ENCODE data around the gene MCTP2.
A peak's percentile ranks its signal among the peaks of the same experiment; 100 is the strongest.

The MCTP2 gene

GRCh38 chr15:94230883-94231722, at the start of gene MCTP2:
MCTP2 (plus strand) TSS chr15:94231561; CDS start chr15:94298266, 66,705 bp downstream.
- peak; percentile 88 for DNase-seq (ENCODE audit: low spot score)

- DNase-seq (ENCODE audit: low spot score): no peak
Observed at GRCh38 chr15:94182883-94183282, 48.5 kb upstream of the MCTP2 start.

- DNase-seq (ENCODE audit: low spot score): no peak
Observed at GRCh38 chr15:94185547-94186236, 45.7 kb upstream of the MCTP2 start.

GRCh38 chr15:94186770-94187331, 44.5 kb upstream of the MCTP2 start:
- no peak for DNase-seq (ENCODE audit: low spot score)

GRCh38 chr15:94193906-94194305, 37.5 kb upstream of the MCTP2 start:
- DNase-seq (ENCODE audit: low spot score): no peak

GRCh38 chr15:94196531-94196930, 34.8 kb upstream of the MCTP2 start:
- DNase-seq (ENCODE audit: low spot score): no peak

GRCh38 chr15:94198633-94199032, 32.7 kb upstream of the MCTP2 start:
- no peak for DNase-seq (ENCODE audit: low spot score)

GRCh38 chr15:94199725-94200124, 31.6 kb upstream of the MCTP2 start:
- no peak for DNase-seq (ENCODE audit: low spot score)

GRCh38 chr15:94203306-94203705, 28.1 kb upstream of the MCTP2 start:
- DNase-seq (ENCODE audit: low spot score): no peak

GRCh38 chr15:94205366-94205765, 26.0 kb upstream of the MCTP2 start:
- no peak for DNase-seq (ENCODE audit: low spot score)

- DNase-seq (ENCODE audit: low spot score): no peak
Observed at GRCh38 chr15:94206463-94207167, 24.7 kb upstream of the MCTP2 start.

- no peak for DNase-seq (ENCODE audit: low spot score)
Observed at GRCh38 chr15:94212291-94212690, 19.1 kb upstream of the MCTP2 start.

- no peak for DNase-seq (ENCODE audit: low spot score)
Observed at GRCh38 chr15:94225616-94226015, 5.7 kb upstream of the MCTP2 start.

GRCh38 chr15:94228611-94229010, 2.8 kb upstream of the MCTP2 start:
- no peak for DNase-seq (ENCODE audit: low spot score)

GRCh38 chr15:94229591-94230369, 1.6 kb upstream of the MCTP2 start:
- DNase-seq (ENCODE audit: low spot score): peak; percentile 16

- no peak for DNase-seq (ENCODE audit: low spot score)
Observed at GRCh38 chr15:94230431-94230882, 904 bp upstream of the MCTP2 start.

GRCh38 chr15:94231723-94232468, 535 bp downstream of the MCTP2 start:
- peak; percentile 66 for DNase-seq (ENCODE audit: low spot score)

- DNase-seq (ENCODE audit: low spot score): no peak
Observed at GRCh38 chr15:94233441-94233840, 2.1 kb downstream of the MCTP2 start.

- no peak for DNase-seq (ENCODE audit: low spot score)
Observed at GRCh38 chr15:94234300-94234699, 2.9 kb downstream of the MCTP2 start.

- no peak for DNase-seq (ENCODE audit: low spot score)
Observed at GRCh38 chr15:94235041-94235440, 3.7 kb downstream of the MCTP2 start.

- DNase-seq (ENCODE audit: low spot score): no peak
Observed at GRCh38 chr15:94235646-94236045, 4.3 kb downstream of the MCTP2 start.
